ENCODE results near the gene FAM184A.

- TF ChIP-seq, protein P1, sequence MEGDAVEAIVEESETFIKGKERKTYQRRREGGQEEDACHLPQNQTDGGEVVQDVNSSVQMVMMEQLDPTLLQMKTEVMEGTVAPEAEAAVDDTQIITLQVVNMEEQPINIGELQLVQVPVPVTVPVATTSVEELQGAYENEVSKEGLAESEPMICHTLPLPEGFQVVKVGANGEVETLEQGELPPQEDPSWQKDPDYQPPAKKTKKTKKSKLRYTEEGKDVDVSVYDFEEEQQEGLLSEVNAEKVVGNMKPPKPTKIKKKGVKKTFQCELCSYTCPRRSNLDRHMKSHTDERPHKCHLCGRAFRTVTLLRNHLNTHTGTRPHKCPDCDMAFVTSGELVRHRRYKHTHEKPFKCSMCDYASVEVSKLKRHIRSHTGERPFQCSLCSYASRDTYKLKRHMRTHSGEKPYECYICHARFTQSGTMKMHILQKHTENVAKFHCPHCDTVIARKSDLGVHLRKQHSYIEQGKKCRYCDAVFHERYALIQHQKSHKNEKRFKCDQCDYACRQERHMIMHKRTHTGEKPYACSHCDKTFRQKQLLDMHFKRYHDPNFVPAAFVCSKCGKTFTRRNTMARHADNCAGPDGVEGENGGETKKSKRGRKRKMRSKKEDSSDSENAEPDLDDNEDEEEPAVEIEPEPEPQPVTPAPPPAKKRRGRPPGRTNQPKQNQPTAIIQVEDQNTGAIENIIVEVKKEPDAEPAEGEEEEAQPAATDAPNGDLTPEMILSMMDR (conservative IDR thresholded peaks at IDR 0.05; ENCODE audit: low read length), result no peak
- TF ChIP-seq EZH2phosphoT487 (IDR thresholded peaks at IDR 0.05; ENCODE audit: borderline replicate concordance, low read depth, low read length), result no peak
Measured at GRCh38 chr6:119108076-119108475, 29.6 kb upstream of the FAM184A start.

All from OCI-LY7 (cell line).